Smooth muscle cell (in vitro differentiated cells): Measurements from ENCODE around the gene EPB41L4B. TPM values are rescaled to one million over a fixed set of nuclear protein-coding genes. Genes with fewer than 3 reads are reported as not detected.

ENCODE experiments used
- DNase-seq: peaks from one replicate; lab custom pipeline; 2025; ENCODE audit not compliant: unreplicated experiment; lab: John Stamatoyannopoulos, UW
- H2AFZ ChIP-seq: fragments of 200-600 bp; sonication (generic); 2 replicates; pipeline ENCODE4 v1.6.0; 2016; ENCODE audit warnings: antibody characterized with exemption, low read depth, mild to moderate bottlenecking
- H3F3A ChIP-seq: fragments of 200-600 bp; sonication (generic); 2 replicates; pipeline ENCODE4 v1.6.0; 2017; ENCODE audit warnings: antibody characterized with exemption, low read depth
- H3K27ac ChIP-seq: fragments of 200-600 bp; sonication (generic); 2 replicates; pipeline ENCODE4 v1.5.1; 2016; ENCODE audit warnings: low read depth, mild to moderate bottlenecking
- H3K27me3 ChIP-seq: fragments of 200-600 bp; sonication (generic); 2 replicates; pipeline ENCODE4 v1.6.1; 2016; ENCODE audit warnings: low read depth, mild to moderate bottlenecking
- H3K36me3 ChIP-seq: fragments of 200-600 bp; sonication (generic); 2 replicates; pipeline ENCODE4 v1.5.1; 2016; ENCODE audit warnings: low read depth
- H3K4me1 ChIP-seq: fragments of 200-600 bp; sonication (generic); 2 replicates; pipeline ENCODE4 v1.5.1; 2016; ENCODE audit warnings: low read depth
- H3K4me2 ChIP-seq: fragments of 200-600 bp; sonication (generic); 2 replicates; pipeline ENCODE4 v1.6.0; 2016; ENCODE audit warnings: mild to moderate bottlenecking
- H3K4me3 ChIP-seq: fragments of 200-600 bp; sonication (generic); 2 replicates; pipeline ENCODE4 v1.5.1; 2016; ENCODE audit warnings: mild to moderate bottlenecking
- H3K79me2 ChIP-seq: fragments of 200-600 bp; sonication (generic); 2 replicates; pipeline ENCODE4 v1.6.0; 2016; ENCODE audit warnings: low read depth, mild to moderate bottlenecking
- H3K9ac ChIP-seq: fragments of 200-600 bp; sonication (generic); 2 replicates; pipeline ENCODE4 v1.6.0; 2016; ENCODE audit warnings: low read depth
- H3K9me3 ChIP-seq: fragments of 200-600 bp; sonication (generic); replicated peaks from 2 replicates; pipeline ENCODE4 v1.5.1; 2016; ENCODE audit warnings: low read depth
- H4K20me1 ChIP-seq: fragments of 200-600 bp; sonication (generic); 2 replicates; pipeline ENCODE4 v1.6.0; 2016; ENCODE audit warnings: low read depth
- CTCF ChIP-seq: fragments of 200-600 bp; sonication (generic); IDR thresholded peaks from 2 replicates; pipeline ENCODE4 v1.5.1; 2017; ENCODE audit warnings: borderline replicate concordance, mild to moderate bottlenecking, antibody characterized with exemption; ENCODE audit not compliant: insufficient read depth, poor library complexity, severe bottlenecking
- whole genome bisulfite sequencing: methylation state at CpG from one replicate; pipeline ENCODE4 v1.1.7; 2016; ENCODE audit warnings: low lambda C conversion rate; 5-methylcytosine and 5-hydroxymethylcytosine counted together
- polyA plus RNA-seq: library from polyadenylated mRNA; unstranded; fragments of >200 nt; fragmentation: Nextera tagmentation; extraction: Ambion mirVana; gene quantifications from 2 replicates; pipeline ENCODE4 v1.2.1, GENCODE V29; 2016
- total RNA-seq: library from RNA; depleted of rRNA; stranded (reverse); fragments of >200 nt; gene quantifications from 2 replicates; pipeline ENCODE4 v1.2.3, GENCODE V29; 2014

The EPB41L4B gene
- total and polyA plus RNA-seq, 2 experiments from 2014 or later, result 0.74 to 2.5 TPM

DNA sequence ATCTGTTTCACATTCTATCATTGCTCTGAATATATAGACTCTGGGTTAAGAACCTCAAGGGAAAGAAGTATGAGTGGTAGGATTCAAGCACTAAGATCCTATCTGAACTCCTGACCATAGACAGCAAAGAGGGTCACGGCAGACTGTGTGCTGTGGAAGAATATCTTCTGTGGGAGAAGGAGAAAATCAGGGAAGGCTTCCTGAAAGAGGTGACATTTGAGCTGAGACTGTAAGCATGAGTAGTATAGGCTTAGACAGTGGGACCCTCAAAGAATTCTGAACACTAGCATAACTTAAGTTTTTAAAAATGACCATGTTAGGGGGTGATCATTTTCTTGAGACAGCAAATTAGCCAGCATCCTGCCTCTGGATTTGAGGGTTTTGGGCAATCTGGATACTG, 157.7 kb downstream of the EPB41L4B start:
- H2AFZ ChIP-seq, result no peak overlapping the region
- peaks cover 35% of the 10 kb centered on the region for H3K27me3 ChIP-seq
- no peaks in the 10 kb centered on the region for H4K20me1 ChIP-seq
- H3F3A ChIP-seq, result no peaks in the 10 kb centered on the region
- no peak for DNase-seq
- no peaks in the 10 kb centered on the region for H3K9me3 ChIP-seq
- no peak overlapping the region for H3K9ac ChIP-seq
- H3K4me3 ChIP-seq, result no peak overlapping the region
- H3K27ac ChIP-seq, result no peak overlapping the region
- H3K4me2 ChIP-seq, result no peak overlapping the region
- no peaks in the 10 kb centered on the region for H3K36me3 ChIP-seq
- no peaks in the 10 kb centered on the region for H3K4me1 ChIP-seq
- 81% methylated on average over 1 of the region's 1 CpG for WGBS
- TF ChIP-seq CTCF, result no peak
- H3K79me2 ChIP-seq, result no peaks in the 10 kb centered on the region

DNA sequence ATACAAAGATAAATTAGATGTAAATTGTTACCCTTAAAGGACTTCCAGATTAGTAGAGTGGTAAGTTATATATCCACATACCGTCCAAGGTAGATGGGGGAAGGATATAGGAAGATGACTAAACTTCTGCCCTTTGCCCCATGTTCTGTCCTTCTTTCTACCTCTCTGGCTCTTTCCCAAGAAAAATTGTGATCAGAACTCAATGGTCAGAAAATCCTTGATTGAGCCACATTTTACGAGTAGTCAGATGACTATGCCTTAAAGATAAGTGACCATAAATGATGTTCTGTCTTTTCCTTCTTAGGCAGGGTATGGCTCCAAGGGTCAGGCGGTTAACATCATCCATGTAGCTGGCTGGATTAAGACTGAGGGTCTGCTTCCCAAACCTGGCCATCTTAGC, 158.2 kb downstream of the EPB41L4B start:
- Histone ChIP-seq H3K27ac (no peak overlapping the region), H3K36me3 (no peaks in the 10 kb centered on the region), H2AFZ (no peak overlapping the region), H3K27me3 (peaks cover 29% of the 10 kb centered on the region), H3K79me2 (no peaks in the 10 kb centered on the region), H4K20me1 (no peaks in the 10 kb centered on the region), H3K9me3 (no peaks in the 10 kb centered on the region), H3K4me2 (no peak overlapping the region), H3K4me1 (no peaks in the 10 kb centered on the region), H3F3A (no peaks in the 10 kb centered on the region), H3K4me3 (no peak overlapping the region), H3K9ac (no peak overlapping the region)
- TF ChIP-seq CTCF, result no peak
- DNase-seq, result no peak
- 86% methylated on average over 3 of the region's 3 CpGs for WGBS

DNA sequence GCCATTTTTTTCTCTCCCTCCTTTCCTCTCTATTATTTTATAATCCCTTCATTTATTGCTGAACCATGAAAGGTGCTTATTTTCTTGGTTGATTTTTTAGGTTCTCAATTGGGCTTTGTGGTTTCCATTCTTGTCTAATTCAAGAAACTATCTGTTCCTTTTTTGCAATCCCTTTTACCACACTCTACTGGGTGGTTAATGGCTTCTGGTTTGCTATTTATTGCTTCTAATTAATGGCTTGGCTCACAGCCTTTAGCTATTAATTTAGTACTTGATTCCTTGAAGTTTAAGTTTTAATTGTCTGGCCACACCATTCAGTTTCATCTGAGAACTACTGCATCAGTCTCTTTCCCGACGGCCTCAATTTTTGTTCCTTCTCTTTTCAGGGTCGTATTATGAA, 159.4 kb downstream of the EPB41L4B start:
- H3K27me3 ChIP-seq, result peaks cover 21% of the 10 kb centered on the region
- no peaks in the 10 kb centered on the region for H3K4me1 ChIP-seq
- no peak overlapping the region for H2AFZ ChIP-seq
- H3K9me3 ChIP-seq, result no peaks in the 10 kb centered on the region
- no peaks in the 10 kb centered on the region for H4K20me1 ChIP-seq
- no peaks in the 10 kb centered on the region for H3K36me3 ChIP-seq
- WGBS, result 98% methylated on average over 3 of the region's 3 CpGs
- H3K79me2 ChIP-seq, result no peaks in the 10 kb centered on the region
- no peak for TF ChIP-seq CTCF
- H3K9ac ChIP-seq, result no peak overlapping the region
- no peaks in the 10 kb centered on the region for H3F3A ChIP-seq
- H3K4me2 ChIP-seq, result no peak overlapping the region
- H3K4me3 ChIP-seq, result no peak overlapping the region
- no peak for DNase-seq
- no peak overlapping the region for H3K27ac ChIP-seq

DNA sequence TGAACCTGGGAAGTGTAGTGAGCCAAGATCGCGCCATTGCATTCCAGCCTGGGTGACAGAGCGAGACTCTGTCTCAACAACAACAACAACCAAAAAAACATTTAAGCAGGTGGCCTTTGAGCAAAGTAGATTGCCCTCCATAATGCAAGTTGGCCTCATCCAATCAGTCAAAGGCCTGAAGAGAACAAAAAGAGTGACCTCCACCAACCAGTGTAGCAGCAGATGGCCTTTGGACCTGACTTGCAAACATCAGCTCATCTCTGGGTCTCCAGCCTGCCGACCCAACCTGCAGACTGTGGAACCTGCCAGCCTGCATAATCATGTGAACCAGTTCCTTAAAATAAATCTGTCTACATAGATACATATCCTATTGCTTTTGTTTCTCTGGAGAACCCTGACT, 161.3 kb downstream of the EPB41L4B start:
- Histone ChIP-seq H3K9me3 (no peaks in the 10 kb centered on the region), H3K27ac (no peak overlapping the region), H4K20me1 (no peaks in the 10 kb centered on the region), H3K36me3 (no peaks in the 10 kb centered on the region), H3K4me1 (no peaks in the 10 kb centered on the region), H3K4me2 (no peak overlapping the region), H3K79me2 (no peaks in the 10 kb centered on the region), H3K27me3 (peaks cover 9% of the 10 kb centered on the region), H3F3A (no peaks in the 10 kb centered on the region), H3K4me3 (no peak overlapping the region), H3K9ac (no peak overlapping the region), H2AFZ (no peak overlapping the region)
- no peak for DNase-seq
- no peak for TF ChIP-seq CTCF
- 98% methylated on average over 4 of the region's 4 CpGs for WGBS
